ENCODE measurements around the gene CPNE4. TPM values are rescaled to one million over a fixed set of nuclear protein-coding genes. Genes with fewer than 3 reads are reported as not detected.

Gene CPNE4
- total RNA-seq, 2 experiments from 2014 or later = not detected

- TF ChIP-seq CTCF (IDR thresholded peaks at IDR 0.05) = no peak
- no peak overlapping the region for H3K27ac Mint-ChIP-seq
- peaks cover 3% of the 10 kb centered on the region for H3K27me3 Mint-ChIP-seq
- ATAC-seq (no peak), DNase-seq (no peak)
- H3K9me3 Mint-ChIP-seq = no peaks in the 10 kb centered on the region
- H3K4me1 Mint-ChIP-seq (ENCODE audit: low read depth) = no peaks in the 10 kb centered on the region
- ChIA-PET POLR2A (no interaction called here), CTCF (no interaction called here)
- no peak overlapping the region for H3K4me3 Mint-ChIP-seq
- intact Hi-C loops (cut with micrococcal nuclease) = no loop called here
- H3K36me3 Mint-ChIP-seq (ENCODE audit: low read depth) = no peaks in the 10 kb centered on the region
Observed at GRCh38 chr3:131597816-131598215, 437.0 kb downstream of the CPNE4 start.

GRCh38 chr3:131596884-131597283 is 437.9 kb downstream of the CPNE4 start:
- ATAC-seq (no peak), DNase-seq (no peak)
- Mint-ChIP-seq H3K9me3 (no peaks in the 10 kb centered on the region), H3K27ac (no peak overlapping the region), H3K4me3 (no peak overlapping the region), H3K4me1 (ENCODE audit: low read depth) (no peaks in the 10 kb centered on the region), H3K27me3 (peaks cover 6% of the 10 kb centered on the region), H3K36me3 (ENCODE audit: low read depth) (no peaks in the 10 kb centered on the region)
- intact Hi-C loops (cut with micrococcal nuclease) = no loop called here
- TF ChIP-seq CTCF (IDR thresholded peaks at IDR 0.05) = no peak
- CTCF ChIA-PET = no interaction called here
- POLR2A ChIA-PET = no interaction called here

DNA sequence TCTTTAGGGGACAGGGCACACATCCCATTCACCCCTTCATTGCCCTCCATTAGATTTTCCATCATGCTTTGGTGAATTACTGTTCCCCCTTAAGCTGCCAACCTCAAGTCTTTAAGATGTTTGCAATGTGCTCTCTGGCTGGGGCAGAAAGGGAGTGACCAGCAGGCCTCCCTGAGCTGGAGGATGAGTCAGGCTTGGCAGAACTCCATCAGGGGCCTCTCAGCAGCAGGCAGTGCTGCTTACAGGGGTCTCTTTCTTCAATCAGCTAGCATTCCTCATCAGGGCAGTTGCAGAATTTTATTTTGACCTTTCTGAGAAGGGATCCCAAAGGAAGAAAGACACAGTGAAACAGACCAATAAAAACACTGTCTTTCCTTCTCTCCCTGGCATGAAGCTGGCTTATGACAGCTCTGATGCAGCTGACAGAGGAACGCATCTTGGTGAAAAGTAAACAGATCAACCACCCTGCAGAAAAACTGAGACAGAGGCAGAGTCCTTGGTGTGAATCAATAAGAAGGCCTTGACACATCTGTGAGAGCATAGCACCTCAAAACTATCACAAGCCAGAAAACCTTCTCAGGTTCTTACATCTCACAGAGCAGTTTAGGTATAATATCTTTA is 443.3 kb downstream of the CPNE4 start:
- ATAC-seq = no peak
- Mint-ChIP-seq H3K36me3 (ENCODE audit: low read depth) (no peaks in the 10 kb centered on the region), H3K4me1 (ENCODE audit: low read depth) (no peaks in the 10 kb centered on the region), H3K4me3 (no peak overlapping the region), H3K27ac (no peak overlapping the region), H3K27me3 (peaks cover 17% of the 10 kb centered on the region), H3K9me3 (no peaks in the 10 kb centered on the region)
- DNase-seq = no peak
- no peak for TF ChIP-seq CTCF (IDR thresholded peaks at IDR 0.05)
- ChIA-PET CTCF (no interaction called here), POLR2A (no interaction called here)
- intact Hi-C loops (cut with micrococcal nuclease) = no loop called here

GRCh38 chr3:131586277-131586676 is 448.5 kb downstream of the CPNE4 start:
- DNase-seq (no peak), ATAC-seq (no peak)
- H3K27ac Mint-ChIP-seq = no peak overlapping the region
- H3K9me3 Mint-ChIP-seq = no peaks in the 10 kb centered on the region
- no peak overlapping the region for H3K4me3 Mint-ChIP-seq
- intact Hi-C loops (cut with micrococcal nuclease) = no loop called here
- no peaks in the 10 kb centered on the region for H3K36me3 Mint-ChIP-seq (ENCODE audit: low read depth)
- ChIA-PET POLR2A (interaction anchor here (0.7 kb wide), 1 partner anchor 56 kb away, joined by 3 read pairs; no protein-coding TSS in a partner anchor), CTCF (no interaction called here)
- peaks cover 18% of the 10 kb centered on the region for H3K27me3 Mint-ChIP-seq
- no peaks in the 10 kb centered on the region for H3K4me1 Mint-ChIP-seq (ENCODE audit: low read depth)
- TF ChIP-seq CTCF (IDR thresholded peaks at IDR 0.05) = no peak

- no peak for ATAC-seq
- no peak for TF ChIP-seq CTCF (IDR thresholded peaks at IDR 0.05)
- H3K36me3 Mint-ChIP-seq (ENCODE audit: low read depth) = no peaks in the 10 kb centered on the region
- intact Hi-C loops (cut with micrococcal nuclease) = no loop called here
- H3K27ac Mint-ChIP-seq = no peak overlapping the region
- POLR2A ChIA-PET = no interaction called here
- no peak overlapping the region for H3K4me3 Mint-ChIP-seq
- no peaks in the 10 kb centered on the region for H3K9me3 Mint-ChIP-seq
- H3K27me3 Mint-ChIP-seq = peaks cover 10% of the 10 kb centered on the region
- CTCF ChIA-PET = no interaction called here
- H3K4me1 Mint-ChIP-seq (ENCODE audit: low read depth) = no peaks in the 10 kb centered on the region
- no peak for DNase-seq
Observed at GRCh38 chr3:131582438-131582837, 452.4 kb downstream of the CPNE4 start.

All from activated CD8-positive, alpha-beta T cell treated with anti-CD3 and anti-CD28 coated beads for 36 hours (primary cell).